Fibroblast of villous mesenchyme (primary cell): ENCODE results near the gene SLC22A23. TPM values are rescaled to one million over a fixed set of nuclear protein-coding genes. Genes with fewer than 3 reads are reported as not detected.

Source experiments
- DNase-seq: peaks from one replicate; pipeline ENCODE4 v3.0.0-alpha.2; 2010; ENCODE audit warnings: low read depth
- H3K4me3 ChIP-seq: 2 replicates; pipeline ENCODE4 v1.5.1; 2011; ENCODE audit warnings: low read depth, mild to moderate bottlenecking, low read length
- CTCF ChIP-seq: IDR thresholded peaks from 2 replicates; pipeline ENCODE4 v1.5.1; 2012; ENCODE audit warnings: low read depth, mild to moderate bottlenecking, low read length; ENCODE audit not compliant: insufficient read depth
- total RNA-seq: library from RNA; depleted of rRNA; stranded (reverse); fragments of >200 nt; gene quantifications from 2 replicates; pipeline ENCODE4 v1.2.3, GENCODE V29; 2012

Gene SLC22A23
- total RNA-seq, 1 donor, result 2.2 TPM

DNA sequence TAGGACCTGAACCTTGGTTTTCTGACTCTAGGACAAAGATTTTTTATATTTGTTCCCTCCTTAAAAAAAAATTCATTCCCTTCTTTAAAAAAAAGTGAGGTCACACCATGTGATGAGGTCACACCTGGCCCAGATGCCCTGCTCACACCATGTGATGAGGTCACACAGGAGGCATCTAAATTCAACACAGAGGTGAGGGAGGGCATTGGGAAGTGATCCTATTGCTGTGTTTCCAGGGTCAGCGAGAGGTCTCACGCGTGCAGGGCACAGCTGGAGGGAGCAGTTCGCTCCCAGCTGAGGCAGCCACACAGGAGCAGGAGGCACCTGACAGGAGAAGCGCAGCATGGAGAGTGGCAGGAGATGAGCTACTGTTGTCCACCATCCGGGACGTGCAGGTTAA, 92.5 kb downstream of the SLC22A23 start:
- TF ChIP-seq CTCF, result no peak
- no peak overlapping the region for H3K4me3 ChIP-seq
- DNase-seq, result no peak

DNA sequence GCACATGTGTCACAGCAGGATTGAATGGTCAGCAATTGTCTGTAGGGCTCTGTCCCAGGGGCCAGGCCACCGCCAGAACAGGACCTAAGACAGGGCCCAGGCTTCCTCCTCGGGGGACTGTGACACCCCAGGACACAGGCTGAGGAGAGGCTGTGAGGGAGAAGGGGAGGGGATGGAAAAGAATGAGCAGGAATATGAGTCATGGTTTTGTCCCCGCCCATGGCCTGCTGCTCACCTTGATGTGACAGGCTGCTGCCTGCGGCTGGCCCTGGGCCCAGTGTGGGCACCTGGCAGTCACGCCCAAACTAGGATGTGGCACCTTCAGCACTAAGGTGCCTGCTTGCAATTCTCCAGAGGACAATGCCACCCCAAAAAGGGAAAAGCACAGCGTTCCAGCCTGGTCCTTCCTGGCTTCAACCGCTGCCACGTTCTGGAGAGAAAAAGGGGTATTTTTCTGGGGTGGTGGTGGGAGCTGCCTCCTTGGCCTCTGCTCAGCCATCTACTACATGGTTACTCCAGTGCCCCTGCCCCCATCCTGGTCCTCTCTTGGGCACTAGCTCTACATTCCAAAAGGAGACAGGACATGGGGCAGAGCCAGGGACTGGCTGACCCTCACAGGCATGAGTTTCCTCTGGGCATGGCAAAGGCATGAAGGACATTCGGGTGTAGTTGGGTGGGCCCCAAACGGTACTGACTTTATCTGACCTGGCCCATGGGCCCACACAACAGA, 93.4 kb downstream of the SLC22A23 start:
- no peak overlapping the region for H3K4me3 ChIP-seq
- no peak for TF ChIP-seq CTCF

DNA sequence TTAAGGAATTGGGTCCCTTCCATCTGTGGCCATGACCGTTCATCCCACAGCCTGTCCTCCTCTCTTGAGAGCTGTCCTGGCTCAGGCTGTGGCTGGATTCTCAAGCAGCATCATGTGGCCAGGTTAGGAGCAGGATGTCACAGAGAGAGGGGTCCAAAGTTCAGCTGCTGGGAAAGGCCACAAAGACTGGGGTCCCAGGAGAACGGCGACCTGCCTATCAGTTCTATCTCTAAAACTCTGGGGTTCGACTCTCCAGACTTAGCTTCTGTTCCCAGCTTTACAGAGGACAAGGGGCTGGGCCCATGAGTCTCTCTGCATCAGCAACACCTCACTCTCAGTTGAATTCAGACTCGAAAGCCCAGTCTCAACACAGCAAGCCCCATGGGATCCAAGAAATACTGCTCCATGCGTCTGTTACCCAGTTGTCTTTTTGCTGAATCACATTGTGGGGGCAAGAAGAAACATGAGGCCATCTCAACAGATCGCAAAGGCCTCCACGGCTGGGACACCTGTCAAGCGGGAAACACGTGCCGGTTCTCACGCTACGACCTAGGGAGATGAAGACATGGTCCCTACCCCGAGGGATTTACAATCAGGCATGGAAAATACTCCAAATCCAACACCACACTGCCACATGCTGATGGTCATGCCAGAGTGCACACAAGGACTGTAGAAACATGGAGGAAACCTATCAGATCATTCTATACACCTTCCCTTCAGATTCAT, 95.4 kb downstream of the SLC22A23 start:
- H3K4me3 ChIP-seq, result no peak overlapping the region
- no peak for TF ChIP-seq CTCF
- DNase-seq, result no peak

More for the DNA sequence above, 93.4 kb downstream of the SLC22A23 start:
- DNase-seq, result no peak

- DNase-seq, result no peak
- no peak overlapping the region for H3K4me3 ChIP-seq
- no peak for TF ChIP-seq CTCF
These were observed 96.2 kb downstream of the SLC22A23 start for GRCh38 chr6:3360727-3361045.

- no peak for TF ChIP-seq CTCF
- no peak for DNase-seq
- no peak overlapping the region for H3K4me3 ChIP-seq
These were observed 96.7 kb downstream of the SLC22A23 start for GRCh38 chr6:3359973-3360726.

DNA sequence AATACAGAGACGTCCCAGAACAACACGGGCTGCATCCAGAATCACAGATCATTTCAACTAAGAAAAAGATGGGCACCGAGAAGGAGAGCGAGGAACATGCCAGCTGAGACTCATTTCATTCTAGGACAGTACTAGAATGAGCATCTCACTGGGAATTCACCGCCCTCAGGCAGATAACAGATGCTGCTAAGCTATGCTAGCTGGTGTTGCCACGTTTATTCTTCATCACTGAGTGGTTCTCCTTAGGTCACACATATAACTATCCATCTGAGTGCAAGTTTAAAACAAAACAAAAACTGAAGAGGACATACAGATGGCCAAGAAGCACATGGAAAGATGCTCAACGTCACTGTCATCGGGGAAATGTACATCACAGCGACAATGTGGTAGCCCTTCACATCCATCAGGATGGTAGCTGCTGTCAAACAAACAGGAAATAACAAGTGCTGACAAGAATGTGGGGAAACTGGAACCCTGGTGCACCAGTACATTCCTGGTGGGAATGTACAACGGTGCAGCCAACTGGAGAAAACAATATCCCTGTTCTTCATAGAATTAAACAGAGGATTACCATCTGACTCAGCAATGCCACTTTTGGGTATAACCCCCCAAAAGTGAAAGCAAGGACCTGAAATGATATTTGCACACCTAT, 97.6 kb downstream of the SLC22A23 start:
- no peak for TF ChIP-seq CTCF
- H3K4me3 ChIP-seq, result no peak overlapping the region
- DNase-seq, result no peak
